Gastrocnemius medialis (tissue), 4 donors: ENCODE results near the gene TRIM29. TPM values are rescaled to one million over a fixed set of nuclear protein-coding genes. Genes with fewer than 3 reads are reported as not detected.

ENCODE experiments used
- ATAC-seq, 2 donors: fragments of 150-250 bp; one replicate each; pipeline ENCODE4 v1.9.1; 2016
- DNase-seq, 2 donors: peaks; one replicate each; pipeline ENCODE4 v3.0.0-alpha.2; 2019
- H3K27ac ChIP-seq, 4 donors: fragments of 200-600 bp; sonication (generic); 1 replicate in 1 of 4; 2 replicates in 3 of 4; pipeline ENCODE4 v1.5.1; 2016 to 2018; ENCODE audit warnings: mild to moderate bottlenecking in 2 of 4, moderate library complexity in 1 of 4
- H3K27me3 ChIP-seq, 3 donors: fragments of 200-600 bp; sonication (generic) in 2 of 3; 1 replicate in 1 of 3; 2 replicates in 2 of 3; pipeline versions ENCODE4 v1.5.1 to v1.6.0; 2016 to 2019; ENCODE audit warnings: mild to moderate bottlenecking in 1 of 3, moderate library complexity in 1 of 3
- H3K36me3 ChIP-seq, 2 donors: fragments of 200-600 bp; sonication (generic) in 1 of 2; one replicate each; pipeline ENCODE4 v1.5.1; 2017 to 2018
- H3K4me1 ChIP-seq, 2 donors: fragments of 200-600 bp; sonication (generic) in 1 of 2; one replicate each; pipeline ENCODE4 v1.5.1; 2016 to 2017; ENCODE audit warnings: mild to moderate bottlenecking in 2 of 2
- H3K4me3 ChIP-seq, 4 donors: fragments of 200-600 bp; sonication (generic) in 3 of 4; 1 replicate in 1 of 4; 2 replicates in 3 of 4; pipeline ENCODE4 v1.5.1; 2016 to 2019; ENCODE audit warnings: mild to moderate bottlenecking in 2 of 4
- H3K9me3 ChIP-seq, 3 donors: fragments of 200-600 bp; sonication (generic) in 2 of 3; 1 replicate in 1 of 3; 2 replicates in 2 of 3; pipeline ENCODE4 v1.5.1; 2016 to 2019
- CTCF ChIP-seq, 5 experiments: fragments of 450-650 bp in 3 of 5; fragments of 200-600 bp in 2 of 5; sonication (generic) in 2 of 5; IDR thresholded peaks in 4 of 5; conservative IDR thresholded peaks in 1 of 5; 1 replicate in 4 of 5; 2 replicates in 1 of 5; pipeline ENCODE4 v1.5.1; 2016 to 2019; ENCODE audit warnings: antibody characterized with exemption in 5 of 5, mild to moderate bottlenecking in 3 of 5, moderate library complexity in 3 of 5
- POLR2A ChIP-seq, 2 donors: fragments of 450-650 bp; IDR thresholded peaks; one replicate each; pipeline ENCODE4 v1.6.1; 2017; ENCODE audit warnings: antibody characterized with exemption in 2 of 2, mild to moderate bottlenecking in 2 of 2, moderate library complexity in 2 of 2
- in situ Hi-C, 4 donors: fragments of 200-750 bp; cut with MboI; loops; one replicate each; pipeline versions ENCODE4 v1.15.0 to v1.8.0; 2017; ENCODE audit warnings: low sequenced_read_pairs in 4 of 4
- intact Hi-C: fragments of 100-400 bp; cut with DNase I; formaldehyde crosslinking; loops from one replicate; pipeline ENCODE4 v1.15.1; 2023; ENCODE audit warnings: low total_unique reads
- total RNA-seq, 4 donors: library from RNA; depleted of rRNA; stranded (reverse); fragments of >200 nt; gene quantifications; one replicate each; pipeline versions ENCODE4 v1.1.0 to v1.2.3, GENCODE V29; 2016

The TRIM29 gene
- total RNA-seq, 4 donors from 2014 or later, result 0.65 to 2.9 (median 0.95) TPM; not detected in 1

GRCh38 chr11:120133216-120134105 is 4.5 kb downstream of the TRIM29 start:
- DNase-seq (no peak), ATAC-seq (no peak)
- Histone ChIP-seq H3K9me3 (no peaks in the 10 kb centered on the region), H3K4me3 (no peak overlapping the region), H3K27ac (no peak overlapping the region), H3K4me1 (no peaks in the 10 kb centered on the region), H3K27me3 (no peaks in the 10 kb centered on the region), H3K36me3 (no peaks in the 10 kb centered on the region)
- intact Hi-C loops (loop anchor here (2.0 kb wide), 1 partner anchor 59 kb away; no protein-coding TSS in a partner anchor), in situ Hi-C loops (no loop called here)
- TF ChIP-seq POLR2A (IDR thresholded peaks at IDR 0.05) (no peak), CTCF (IDR thresholded peaks at IDR 0.05 in 4 of 5, conservative IDR thresholded peaks at IDR 0.05 in 1 of 5) (no peak)

- intact Hi-C loops, result no loop called here
- H3K36me3 ChIP-seq, result no peaks in the 10 kb centered on the region
- ATAC-seq (no peak), DNase-seq (no peak)
- in situ Hi-C loops, result no loop called here
- H3K27me3 ChIP-seq, result no peaks in the 10 kb centered on the region
- no peak overlapping the region for H3K4me3 ChIP-seq
- no peaks in the 10 kb centered on the region for H3K9me3 ChIP-seq
- no peak for TF ChIP-seq CTCF (IDR thresholded peaks at IDR 0.05 in 4 of 5, conservative IDR thresholded peaks at IDR 0.05 in 1 of 5)
- TF ChIP-seq POLR2A (IDR thresholded peaks at IDR 0.05), result no peak
- H3K4me1 ChIP-seq, result no peaks in the 10 kb centered on the region
- H3K27ac ChIP-seq, result no peak overlapping the region
These were observed 5.2 kb downstream of the TRIM29 start for GRCh38 chr11:120132645-120133185.

DNA sequence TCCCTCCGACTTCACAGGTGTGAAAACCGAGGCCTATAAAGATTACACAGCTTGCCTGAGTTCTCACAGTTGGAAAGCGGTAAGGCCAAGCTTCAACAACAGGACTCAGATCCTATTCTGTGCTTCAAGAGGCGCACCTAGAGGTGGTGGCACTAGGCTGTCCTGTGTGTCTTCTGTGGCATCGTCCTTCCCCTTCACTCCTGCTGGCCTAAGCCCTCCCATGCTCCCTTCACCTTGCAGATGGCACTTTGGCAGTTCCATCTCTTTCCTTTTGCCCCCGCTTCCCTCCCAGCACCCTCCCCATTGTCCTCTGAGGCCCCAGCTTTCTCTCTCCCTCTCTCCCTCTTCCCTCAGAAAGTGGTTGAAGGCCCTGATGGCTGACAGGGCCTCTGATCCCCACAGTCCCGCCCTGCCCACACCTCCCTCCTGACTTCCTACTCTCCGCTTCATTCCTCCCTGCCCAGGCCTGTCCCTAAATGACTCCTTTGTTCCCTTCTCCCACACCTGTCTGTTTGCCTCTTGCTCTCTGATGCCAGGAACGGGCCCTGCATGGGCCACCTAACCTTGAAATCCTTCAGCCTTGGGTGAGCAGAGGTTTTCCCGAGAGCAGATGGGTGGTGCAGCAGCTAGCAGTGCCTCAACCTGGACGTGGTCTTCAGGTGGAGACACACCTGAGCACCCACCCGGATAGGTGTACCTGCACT is 5.8 kb downstream of the TRIM29 start:
- intact Hi-C loops (no loop called here), in situ Hi-C loops (no loop called here)
- Histone ChIP-seq H3K27ac (no peak overlapping the region), H3K9me3 (no peaks in the 10 kb centered on the region), H3K4me3 (no peak overlapping the region), H3K36me3 (no peaks in the 10 kb centered on the region), H3K27me3 (no peaks in the 10 kb centered on the region), H3K4me1 (no peaks in the 10 kb centered on the region)
- TF ChIP-seq POLR2A (IDR thresholded peaks at IDR 0.05) (no peak), CTCF (IDR thresholded peaks at IDR 0.05 in 4 of 5, conservative IDR thresholded peaks at IDR 0.05 in 1 of 5) (no peak)
- DNase-seq, result no peak
- no peak for ATAC-seq

DNA sequence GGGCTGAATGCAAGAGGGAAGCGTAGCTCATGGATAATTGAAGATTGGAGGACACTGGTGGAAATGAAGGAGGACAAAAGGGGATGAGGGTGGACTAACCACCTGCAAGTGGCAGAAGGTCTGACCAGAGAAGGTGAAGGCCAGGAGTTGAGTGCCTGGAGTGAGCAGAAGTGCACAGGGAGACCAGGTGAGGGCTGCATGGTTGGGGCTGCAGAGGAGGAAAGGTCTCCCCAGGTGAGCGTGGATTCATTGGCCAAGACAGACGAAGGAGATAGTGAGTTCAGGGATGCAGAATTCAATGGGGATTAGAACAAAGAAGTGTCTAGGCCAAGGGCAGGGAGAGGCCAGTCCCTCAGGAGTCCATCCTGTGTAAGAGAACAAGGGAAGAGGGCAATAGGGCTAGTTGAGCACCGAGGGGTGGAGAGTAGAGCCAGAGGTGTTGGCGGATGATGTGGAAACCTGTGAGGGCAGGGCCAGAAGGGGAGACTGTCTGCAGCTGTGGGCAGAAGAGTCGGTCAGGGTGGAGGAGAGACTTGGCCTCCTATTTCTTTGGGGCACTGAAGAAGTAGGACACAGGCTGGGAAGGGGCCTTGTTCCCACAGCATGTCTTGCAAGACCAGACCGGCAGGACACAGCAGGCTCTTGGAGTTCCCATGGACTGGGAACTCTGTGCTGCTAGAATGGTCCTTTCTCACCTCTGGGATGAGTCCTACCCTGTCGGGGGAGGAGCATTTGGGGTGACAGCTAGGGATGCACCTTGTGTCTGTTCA is 6.7 kb downstream of the TRIM29 start:
- ATAC-seq, result no peak
- Histone ChIP-seq H3K4me3 (no peak overlapping the region), H3K36me3 (no peaks in the 10 kb centered on the region), H3K27ac (no peak overlapping the region), H3K27me3 (no peaks in the 10 kb centered on the region), H3K9me3 (no peaks in the 10 kb centered on the region), H3K4me1 (no peaks in the 10 kb centered on the region)
- TF ChIP-seq POLR2A (IDR thresholded peaks at IDR 0.05), result no peak
- TF ChIP-seq CTCF (IDR thresholded peaks at IDR 0.05 in 4 of 5, conservative IDR thresholded peaks at IDR 0.05 in 1 of 5), result no peak
- intact Hi-C loops, result no loop called here
- in situ Hi-C loops, result no loop called here
- no peak for DNase-seq
